SK-N-DZ (cell line): ENCODE data around the gene UTP11.

Source experiments
- DNase-seq: peaks from one replicate; pipeline ENCODE4 v3.0.0-alpha.2; 2015; ENCODE audit warnings: low spot score

The UTP11 gene

DNA sequence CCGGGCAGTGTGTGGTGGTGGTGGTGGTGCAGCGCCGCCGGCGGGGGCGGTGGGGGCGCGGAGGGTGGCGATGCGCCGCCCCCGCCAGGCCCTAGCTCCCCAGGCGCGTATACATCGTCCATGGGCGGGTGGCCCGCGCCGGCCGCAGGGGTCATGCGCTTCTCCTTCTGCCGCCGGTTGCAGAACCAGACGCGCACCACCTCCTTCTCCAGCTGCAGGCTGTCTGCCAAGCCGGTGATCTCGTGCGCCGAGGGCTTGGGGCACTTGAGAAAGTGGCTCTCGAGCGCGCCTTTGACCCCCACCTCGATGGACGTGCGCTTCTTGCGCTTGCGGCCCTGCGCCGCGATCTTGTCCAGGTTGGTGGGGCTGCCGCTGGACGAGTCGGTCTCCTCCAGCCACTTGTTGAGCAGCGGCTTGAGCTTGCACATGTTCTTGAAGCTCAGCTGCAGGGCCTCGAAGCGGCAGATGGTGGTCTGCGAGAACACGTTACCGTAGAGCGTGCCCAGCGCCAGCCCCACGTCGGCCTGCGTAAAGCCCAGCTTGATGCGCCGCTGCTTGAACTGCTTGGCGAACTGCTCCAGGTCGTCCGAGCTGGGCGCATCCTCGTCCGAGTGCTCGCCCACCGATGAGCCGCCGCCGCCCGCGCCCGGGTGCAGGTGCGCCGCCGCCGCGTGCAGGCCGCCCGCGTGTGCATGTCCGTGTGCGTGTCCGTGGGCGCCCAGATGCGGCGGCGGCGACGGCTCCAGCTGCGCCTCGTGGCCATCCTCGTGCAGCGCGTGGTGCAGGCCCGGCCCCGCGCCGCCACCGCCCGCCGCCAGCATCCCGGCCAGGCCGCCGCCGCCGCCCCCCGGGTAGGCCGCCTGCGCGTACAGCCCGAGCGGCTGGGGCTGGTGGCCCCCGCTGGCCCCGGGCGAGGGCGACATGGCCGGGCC is 33.1 kb downstream of the UTP11 start:
- DNase-seq, result peak; percentile 53

DNA sequence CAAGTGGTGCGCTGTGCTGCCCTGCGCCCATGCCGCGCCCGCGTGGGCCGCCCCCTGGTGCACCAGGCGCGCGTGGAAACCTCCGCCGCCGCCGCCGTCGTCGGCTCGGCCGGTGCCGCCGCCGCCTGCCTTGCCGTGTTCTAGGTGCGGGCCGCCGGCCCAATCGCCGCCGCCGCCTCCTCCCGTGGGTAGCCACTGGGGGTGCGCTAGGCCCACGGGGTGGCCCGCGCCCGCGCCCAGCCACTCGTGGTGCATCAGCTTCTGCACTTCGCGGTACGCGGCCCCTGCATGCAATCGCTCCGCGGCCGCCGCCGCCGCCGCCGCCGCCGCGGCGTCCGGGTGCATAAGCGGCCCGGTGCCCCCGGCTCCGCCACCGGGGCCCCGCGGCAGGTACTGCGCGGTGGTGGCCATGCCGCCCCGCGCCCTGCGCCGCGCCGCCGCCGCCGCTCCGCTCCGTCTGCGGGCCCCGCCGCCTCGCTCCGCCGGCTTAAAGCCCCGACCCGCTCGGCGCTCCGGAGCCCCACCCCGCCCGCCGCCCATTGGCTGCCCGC is 33.9 kb downstream of the UTP11 start, which contains the start of gene POU3F1:
POU3F1 (minus strand) TSS at position 461 of the 551 bp plus-strand sequence; CDS start at position 411, 50 bp downstream.
- DNase-seq, result no peak

DNA sequence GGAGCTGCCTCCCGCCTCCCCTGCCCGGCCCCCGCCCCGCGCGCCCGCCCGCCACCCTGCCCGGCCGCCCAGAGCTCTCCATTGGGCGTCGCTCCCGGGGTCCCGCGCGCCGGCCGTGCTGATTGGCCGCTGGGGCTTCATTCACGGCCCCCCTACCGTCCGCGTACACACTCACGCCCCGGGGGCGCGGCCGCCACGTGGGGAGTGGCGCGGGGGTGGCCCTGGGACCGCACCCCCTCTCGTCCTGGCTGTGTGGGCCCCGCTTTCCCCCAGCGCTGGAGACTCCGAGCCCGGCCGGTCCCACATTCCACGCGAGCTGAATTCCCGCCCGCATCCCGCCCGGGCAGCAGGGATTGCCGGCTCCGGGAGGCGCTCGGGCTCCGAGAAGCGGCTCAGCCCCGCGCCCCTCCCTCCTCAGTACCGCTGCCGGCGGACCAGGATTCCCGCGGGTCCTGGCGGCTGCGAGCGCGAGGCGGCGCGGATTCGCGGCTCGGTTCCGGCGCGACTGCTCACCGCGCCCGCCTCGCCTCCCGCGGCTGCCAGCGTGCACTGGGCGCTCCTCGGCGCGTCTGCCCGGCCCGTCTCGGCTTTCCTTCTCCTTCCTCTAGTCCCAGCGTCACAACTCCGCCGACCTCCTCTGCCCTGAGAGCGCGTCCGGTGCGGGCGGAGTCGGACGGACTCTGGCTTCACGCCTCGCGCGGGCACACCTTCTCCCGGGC is 34.5 kb downstream of the UTP11 start:
- DNase-seq, result peak; percentile 72

DNA sequence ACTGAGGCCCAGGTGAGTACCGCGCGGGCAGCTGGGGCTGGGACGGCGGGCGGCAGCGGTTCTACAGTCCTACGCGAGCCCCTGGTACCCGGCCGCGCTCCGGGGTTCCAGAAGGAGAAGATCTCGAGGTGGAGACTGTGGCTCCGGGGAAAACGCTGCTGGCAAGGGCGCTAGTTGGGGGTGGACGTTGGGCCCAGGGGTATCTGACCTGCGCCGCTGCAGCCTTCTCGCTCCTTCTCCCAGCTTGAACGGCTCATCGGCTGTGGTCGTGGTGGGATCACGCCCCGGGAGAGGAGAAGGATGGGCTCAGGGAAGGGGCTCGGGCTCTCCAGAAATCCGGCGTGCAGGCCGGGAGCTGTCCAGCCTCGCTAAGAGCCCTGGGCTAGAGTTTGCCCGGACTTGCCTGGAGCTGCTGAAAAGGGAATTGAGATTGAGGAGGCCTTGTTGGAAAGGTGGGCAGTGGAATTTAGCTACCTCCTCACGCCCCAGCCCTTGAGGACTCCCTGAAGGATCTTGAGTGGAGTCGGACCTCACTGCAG is 35.1 kb downstream of the UTP11 start:
- DNase-seq, result no peak

DNA sequence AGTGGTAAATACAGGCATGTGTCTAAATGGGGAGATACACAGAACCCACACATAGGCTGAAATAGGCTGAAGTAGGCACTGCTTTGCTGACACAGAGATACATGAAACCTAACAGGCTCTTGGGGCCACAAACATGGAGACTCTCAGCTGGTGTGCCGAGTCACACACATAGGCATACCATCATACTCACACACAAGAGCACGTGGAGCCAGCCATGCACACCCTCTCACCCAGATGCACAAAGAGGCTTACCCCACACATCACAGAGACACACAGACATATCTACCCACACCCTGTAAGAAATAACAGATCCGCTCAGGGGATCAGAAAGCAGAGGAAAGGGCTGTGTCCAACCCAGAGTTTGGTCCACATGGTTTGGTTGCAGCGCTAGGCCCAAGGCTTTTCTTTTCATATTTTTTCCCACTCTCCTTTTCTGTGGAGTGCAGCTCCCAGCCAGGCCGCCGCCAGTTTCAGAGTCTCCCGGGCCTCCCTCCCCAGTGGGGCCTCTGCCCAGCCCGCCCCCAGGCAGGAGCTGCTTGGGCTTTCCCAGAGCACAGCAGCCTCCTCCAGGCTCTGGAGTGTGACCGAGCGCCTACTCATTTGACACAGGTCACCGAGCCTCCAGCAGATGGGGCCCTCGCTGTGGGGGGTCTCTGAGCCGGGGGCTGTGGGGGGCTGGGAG is 38.0 kb downstream of the UTP11 start:
- DNase-seq, result no peak

DNA sequence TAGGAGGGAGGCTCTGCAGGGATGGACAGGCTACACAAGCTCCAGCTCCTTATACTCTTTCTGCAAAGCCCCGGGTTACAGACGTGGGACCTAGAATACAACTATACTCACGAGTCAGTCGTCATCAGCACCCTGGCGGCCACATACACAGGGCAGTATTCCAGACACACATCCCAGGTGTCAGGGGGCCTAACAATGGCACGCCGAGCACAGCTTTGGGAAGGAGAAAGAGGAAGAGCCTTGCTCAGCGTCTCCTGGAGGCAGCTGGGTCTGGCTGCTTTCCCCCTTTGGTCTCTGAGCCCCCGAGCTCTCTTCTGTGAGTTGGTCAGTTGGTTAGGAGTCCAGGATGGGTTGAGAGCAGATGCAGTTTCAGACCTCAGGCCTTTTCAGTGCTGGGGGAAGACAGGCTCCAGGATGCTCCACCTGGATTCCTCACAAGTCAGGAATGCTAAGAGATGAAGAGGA is 38.6 kb downstream of the UTP11 start:
- DNase-seq, result no peak

DNA sequence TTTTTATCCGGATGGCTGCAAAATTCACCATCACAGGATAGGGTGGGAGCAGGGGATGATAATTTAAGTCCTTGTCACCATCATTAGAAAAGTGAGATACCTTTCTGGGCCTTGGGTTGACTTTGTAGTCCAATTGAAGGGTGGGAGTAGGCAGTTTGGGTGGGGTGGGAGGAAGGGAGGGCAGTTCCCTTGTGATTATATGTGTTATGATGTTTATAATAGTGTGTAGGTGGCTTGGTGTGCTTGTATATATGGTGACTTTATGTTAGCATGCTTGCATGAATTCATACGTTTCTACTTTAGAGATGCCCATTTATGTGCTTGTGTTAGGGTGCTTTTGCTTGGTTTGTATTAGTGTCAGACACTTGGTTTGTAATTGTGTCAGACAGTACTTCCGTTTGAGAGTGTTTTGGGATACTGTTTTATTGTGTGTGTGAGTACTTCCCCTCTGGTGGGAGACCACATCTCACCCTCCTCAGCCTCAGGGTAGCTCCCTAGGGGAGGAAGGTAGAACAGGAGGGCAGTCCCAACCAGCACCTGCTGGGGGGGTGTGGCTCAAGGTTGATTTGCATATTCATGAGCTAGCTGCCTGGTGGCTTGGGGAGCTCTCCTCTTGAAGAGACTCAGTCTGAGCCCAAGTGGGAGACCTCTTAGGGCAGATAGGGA is 40.3 kb downstream of the UTP11 start:
- no peak for DNase-seq

DNA sequence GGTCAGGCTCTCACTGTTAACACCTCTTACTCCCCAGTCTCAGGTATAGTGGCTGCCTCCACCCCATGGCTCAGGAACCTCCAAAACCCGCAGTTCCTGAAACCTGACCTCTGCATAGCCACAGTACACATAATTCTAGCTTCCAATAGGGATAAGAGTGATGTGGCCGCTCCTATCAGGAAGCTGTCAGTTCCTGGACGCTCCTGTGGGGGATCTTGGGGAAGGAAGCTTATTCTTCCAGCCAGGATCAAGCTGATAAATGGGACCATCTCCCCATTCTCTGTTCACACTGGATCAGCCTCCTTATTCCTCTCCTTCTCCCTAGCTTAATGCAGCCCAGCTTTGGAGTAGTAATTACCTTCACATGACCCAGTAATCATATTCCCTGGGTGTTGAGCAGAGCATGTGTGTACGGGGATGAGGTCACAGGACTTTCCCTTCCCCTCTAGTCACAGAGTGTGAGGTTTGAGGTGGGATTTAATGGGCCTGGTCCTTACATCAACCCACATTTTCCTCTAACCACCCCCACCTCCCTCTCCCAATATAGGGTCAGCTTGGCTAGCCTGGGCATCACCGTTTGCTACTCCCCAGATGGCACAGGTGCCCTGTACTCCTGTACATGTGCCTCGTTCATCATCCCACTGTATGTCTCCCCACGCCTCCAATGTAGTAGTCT is 41.0 kb downstream of the UTP11 start:
- no peak for DNase-seq

DNA sequence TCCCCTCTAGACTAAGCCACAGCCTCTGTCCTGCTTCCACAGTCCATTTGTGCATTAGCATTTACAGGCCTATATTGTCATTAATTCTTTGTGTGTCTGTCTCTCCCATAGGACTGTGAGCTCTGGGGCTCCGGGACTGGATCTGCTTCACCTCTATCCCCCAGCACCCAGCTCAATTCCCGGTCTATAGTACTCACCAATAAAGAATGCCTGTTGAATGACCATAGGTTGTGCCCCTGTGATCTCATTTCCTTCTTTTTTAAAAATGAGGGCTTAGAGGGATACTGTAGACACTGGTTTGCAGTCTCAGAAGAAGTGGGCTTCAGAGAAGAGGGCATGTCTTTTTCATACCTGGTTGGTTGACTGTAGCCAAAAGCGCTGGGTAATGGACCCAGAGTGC is 42.9 kb downstream of the UTP11 start:
- no peak for DNase-seq

DNA sequence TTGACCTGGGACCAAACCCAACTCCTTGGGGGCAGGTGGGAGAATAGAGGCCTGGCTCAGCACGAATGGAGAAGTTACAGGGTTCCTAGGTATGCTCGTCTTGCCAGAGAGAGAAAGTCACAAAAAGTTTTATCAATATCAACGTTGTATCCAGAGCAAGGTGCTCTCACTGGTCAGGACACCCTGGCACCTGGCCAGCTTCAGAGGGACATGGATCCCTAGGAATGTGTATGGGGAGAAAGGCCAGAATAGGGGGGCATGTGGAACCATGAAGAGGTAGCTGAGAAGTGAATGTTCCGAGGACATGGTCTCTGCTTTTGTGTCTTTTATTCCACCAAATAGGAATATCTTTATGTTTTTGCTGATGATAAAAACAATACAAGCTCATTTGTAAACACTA is 43.4 kb downstream of the UTP11 start:
- no peak for DNase-seq

DNA sequence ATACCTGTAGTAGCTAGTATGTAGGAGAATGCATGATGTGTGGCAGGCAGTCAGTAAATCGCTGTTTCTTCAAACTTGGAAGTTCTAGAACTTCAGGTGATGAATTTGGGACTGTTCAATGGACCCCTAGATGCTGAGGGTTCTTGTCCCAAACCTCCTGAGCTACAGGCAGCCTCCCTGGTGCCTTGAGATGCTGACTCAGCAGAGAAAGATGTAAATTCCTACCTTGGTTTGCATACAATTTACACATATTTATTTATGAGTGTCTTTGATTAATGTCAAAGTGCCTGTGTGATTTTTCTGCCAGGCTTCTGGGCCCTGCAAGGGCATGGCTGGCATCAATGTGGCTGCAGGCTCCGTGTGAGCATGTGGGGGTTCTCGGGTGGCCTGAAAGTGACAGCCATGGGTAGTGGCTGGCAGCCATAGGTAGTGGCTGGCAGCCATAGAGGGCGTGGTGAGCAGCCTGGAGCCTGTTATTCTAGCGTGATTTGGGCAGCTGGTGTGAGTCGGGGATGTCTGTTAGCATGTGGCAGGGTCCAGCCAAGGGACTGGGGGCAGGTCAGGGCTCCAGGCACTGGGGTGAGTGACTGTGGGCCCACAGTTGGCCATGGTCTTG is 47.2 kb downstream of the UTP11 start:
- DNase-seq, result no peak

DNA sequence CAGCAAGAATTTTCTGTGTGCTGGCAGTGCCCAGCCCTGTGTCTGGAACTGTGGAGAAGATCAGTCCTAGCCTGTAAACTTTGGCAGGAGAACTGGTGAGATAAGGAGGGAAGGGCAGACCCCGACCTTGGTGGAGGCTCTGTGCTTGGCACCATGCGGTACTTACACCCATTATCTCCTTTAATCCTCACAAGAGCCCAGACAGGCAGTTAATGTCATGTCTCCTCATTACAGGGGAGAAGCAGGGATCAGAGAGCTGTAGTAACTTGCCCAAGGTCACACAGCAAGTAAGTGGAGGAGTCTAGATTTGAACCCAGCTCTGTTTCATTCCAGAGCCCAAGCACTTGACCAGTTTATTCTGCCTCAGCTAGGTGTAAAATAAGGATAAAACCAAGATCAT is 48.0 kb downstream of the UTP11 start:
- no peak for DNase-seq

DNA sequence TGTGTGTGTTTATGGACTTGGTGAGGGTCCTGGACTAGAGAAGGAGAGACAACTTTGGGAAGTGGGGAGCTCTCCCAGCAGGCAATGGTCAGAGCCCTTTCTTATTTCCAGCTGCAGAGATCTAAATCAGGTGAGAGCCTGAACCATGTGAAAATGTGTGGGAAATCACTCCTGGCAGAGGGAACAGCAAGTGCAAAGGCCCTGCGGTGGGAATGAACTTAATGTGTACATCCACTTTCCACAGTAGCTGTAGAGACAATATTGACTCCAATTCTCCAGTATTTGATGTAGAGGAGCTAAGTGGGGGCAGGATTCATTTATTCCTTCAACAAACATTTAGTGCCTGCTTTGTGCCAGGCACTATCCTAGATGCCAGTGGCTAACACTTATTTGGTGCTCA is 48.8 kb downstream of the UTP11 start:
- no peak for DNase-seq

DNA sequence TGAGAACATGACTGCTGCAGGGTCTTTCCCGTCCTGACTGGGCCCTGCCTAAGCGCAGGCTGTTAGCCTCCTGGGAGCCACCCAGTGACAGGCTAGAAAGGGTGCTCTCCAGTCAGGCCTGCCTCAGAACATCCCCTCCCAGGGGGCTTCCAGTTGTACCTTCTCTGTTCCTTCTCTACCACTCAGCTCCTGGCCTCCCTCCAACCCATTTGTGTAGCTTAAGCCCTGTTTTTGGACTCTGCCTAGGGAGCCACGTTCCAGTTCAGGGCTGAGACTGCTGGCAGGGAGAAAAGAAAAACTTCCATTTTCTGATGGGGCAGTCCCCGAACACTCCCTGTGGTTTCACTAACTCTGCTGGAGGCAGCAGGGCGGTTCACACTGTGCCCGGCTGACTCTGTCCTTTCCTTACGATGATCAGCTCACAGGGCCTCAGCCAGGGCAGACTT is 49.4 kb downstream of the UTP11 start:
- no peak for DNase-seq

DNA sequence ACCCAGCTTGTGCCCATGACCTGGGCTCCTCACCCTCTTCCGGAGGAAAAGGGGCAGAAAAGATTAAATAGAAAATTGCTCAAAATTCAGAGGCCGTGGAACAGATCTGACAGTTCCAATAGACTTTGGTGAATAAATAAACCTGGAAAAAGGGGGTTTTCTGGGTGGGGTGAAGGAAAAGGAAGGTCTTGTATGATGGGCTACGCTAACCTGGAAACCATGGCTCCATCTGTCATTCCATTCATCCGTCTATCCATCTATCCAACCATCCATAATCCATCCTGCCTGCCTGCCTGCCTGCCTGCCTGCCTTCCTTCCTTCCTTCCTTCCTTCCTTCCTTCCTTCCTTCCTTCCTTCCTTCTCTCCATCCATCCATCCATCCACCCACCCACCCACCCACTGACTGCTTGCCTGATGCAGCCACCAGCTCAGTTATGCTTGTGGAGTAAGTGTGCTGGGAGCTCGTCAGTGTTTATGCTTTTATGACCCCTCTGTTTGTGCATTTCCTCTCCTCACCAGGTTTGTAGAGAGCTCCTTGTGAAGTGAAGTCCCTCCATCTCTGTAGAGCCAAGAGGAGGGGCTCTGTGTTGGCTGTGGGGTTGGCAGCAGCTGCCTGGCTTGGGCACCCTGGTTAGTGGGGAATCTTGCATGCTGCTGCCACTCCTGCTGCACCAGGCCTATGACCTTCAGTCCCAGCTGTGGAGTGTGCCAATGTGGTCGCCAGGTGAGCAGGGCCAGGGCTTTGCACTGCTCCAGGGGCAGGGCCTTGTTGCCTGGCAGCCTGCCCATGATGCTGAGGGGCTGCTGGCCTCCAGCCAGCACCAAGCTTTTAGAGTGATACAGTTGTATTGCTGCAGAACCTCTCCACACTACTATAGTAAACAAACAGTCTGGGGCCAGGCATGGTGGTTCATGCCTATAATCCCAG is 50.1 kb downstream of the UTP11 start:
- DNase-seq, result no peak

DNA sequence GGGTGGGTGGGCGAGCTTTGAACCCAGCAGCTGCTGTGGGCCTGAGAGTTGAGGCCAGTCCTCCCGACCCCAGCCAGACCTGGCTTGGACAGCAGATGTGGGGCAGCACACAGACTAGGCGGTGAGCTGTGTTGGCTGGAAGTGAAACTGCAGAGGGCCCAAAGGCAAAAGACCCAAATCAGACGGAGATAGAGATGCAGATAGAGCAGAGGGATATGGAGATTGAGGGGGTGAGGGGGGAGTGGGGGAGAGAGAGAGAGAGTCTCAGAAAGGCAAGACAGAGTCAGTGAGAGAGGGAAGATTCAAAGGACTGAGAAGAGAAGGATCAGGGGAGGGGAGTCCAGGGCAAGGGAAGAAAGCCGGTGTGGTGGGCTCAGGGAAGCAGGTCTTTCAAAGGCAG is 51.1 kb downstream of the UTP11 start:
- no peak for DNase-seq

DNA sequence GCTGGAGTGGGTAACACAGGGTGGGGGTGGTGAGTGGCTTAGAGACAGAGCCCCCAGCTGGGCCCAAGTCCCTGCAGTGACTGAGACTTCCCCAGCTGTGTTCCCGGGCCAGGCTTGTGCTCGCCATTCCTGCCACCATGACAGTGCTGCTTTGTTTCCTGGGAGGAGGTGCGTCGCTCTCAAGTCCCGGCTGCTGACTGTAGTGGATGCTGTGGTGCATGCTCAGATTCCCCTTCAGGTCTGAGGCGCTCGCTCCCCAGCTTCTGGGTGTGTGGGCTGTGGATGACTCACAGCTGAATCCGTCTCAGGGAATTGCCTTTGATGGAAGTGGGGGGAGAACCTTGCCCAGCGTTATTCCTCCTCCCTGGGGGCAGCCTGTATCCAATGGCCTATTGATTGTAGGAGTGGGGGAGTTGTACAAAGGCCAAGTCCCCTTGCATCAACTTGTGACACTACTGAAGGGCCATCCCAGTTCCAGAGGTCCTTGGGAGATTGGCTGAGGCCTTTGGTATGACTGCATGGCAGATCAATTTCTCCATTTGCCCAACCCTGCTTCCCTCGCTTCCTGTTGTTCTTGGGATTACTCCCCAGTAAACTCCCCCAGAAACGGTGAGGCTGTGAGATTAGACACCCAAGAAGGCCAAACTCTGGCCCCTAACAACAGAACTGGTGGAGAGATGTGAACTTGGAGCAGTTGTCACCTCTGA is 51.8 kb downstream of the UTP11 start:
- no peak for DNase-seq
